Endothelial cell (in vitro differentiated cells): ENCODE data around the gene TRAPPC12. TPM values are rescaled to one million over a fixed set of nuclear protein-coding genes. Genes with fewer than 3 reads are reported as not detected.
A peak's percentile ranks its signal among the peaks of the same experiment; 100 is the strongest.
"Not testable (repeated sequence)": the region's sequence is repeated elsewhere in the genome, so short reads cannot be mapped to it uniquely, and the experiment has no call there.

ENCODE experiments used
- DNase-seq: peaks from one replicate; pipeline ENCODE4 v3.0.0; 2021; ENCODE audit warnings: low spot score
- H3K27ac Mint-ChIP-seq: one replicate; pipeline ENCODE4 v1.8.0; 2021; ENCODE audit warnings: mixed read lengths, inconsistent platforms; ENCODE audit not compliant: unreplicated experiment
- H3K27me3 Mint-ChIP-seq: one replicate; pipeline ENCODE4 v1.8.0; 2021; ENCODE audit warnings: mild to moderate bottlenecking, moderate library complexity, mixed read lengths, inconsistent platforms; ENCODE audit not compliant: unreplicated experiment
- H3K36me3 Mint-ChIP-seq: one replicate; pipeline ENCODE4 v1.8.0; 2021; ENCODE audit warnings: mild to moderate bottlenecking, low read depth, mixed read lengths, inconsistent platforms; ENCODE audit not compliant: unreplicated experiment
- H3K4me1 Mint-ChIP-seq: one replicate; pipeline ENCODE4 v1.8.0; 2021; ENCODE audit warnings: mild to moderate bottlenecking, mixed read lengths, inconsistent platforms; ENCODE audit not compliant: unreplicated experiment
- H3K4me3 Mint-ChIP-seq: one replicate; pipeline ENCODE4 v1.8.0; 2021; ENCODE audit warnings: mild to moderate bottlenecking, mixed read lengths, inconsistent platforms; ENCODE audit not compliant: unreplicated experiment
- H3K9me3 Mint-ChIP-seq: one replicate; pipeline ENCODE4 v1.8.0; 2021; ENCODE audit warnings: mixed read lengths, inconsistent platforms; ENCODE audit not compliant: unreplicated experiment
- total RNA-seq: library from RNA; stranded (reverse); fragmentation: NEBNext Ultra II Directional; extraction: Animal tissue kit (Norgen Biotek cat#: 25700); gene quantifications from one replicate; pipeline ENCODE4 v1.2.1, GENCODE V29; 2021; ENCODE audit not compliant: unreplicated experiment
- TF ChIP-seq, protein P1 (sequence below): fragments of 200-600 bp; sonication (generic); IDR thresholded peaks from one replicate; pipeline ENCODE4 v1.5.0; 2021; ENCODE audit warnings: antibody characterized with exemption; ENCODE audit not compliant: unreplicated experiment

Gene TRAPPC12
- total RNA-seq, 1 donor from 2014 or later: 105 TPM

DNA sequence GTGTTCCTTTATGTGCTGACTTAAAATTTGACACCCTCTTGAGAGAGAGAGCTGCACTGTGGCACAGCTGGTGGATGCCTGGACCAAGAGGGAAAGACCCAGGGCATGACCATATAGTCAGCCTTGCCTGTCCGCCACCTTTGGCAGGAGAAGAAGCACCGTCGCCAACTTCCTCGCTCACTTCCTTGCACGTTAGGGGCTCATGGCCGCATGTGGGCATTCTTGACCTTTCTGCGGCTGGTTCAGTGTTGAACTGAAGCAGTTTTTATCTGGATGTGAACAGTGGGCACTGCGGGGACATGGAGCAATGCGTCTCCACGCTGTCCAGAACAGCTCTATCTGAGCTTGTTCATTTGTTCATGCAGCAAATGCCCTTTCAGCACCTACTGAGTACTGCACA is 66.9 kb downstream of the TRAPPC12 start:
- TF ChIP-seq, protein P1, sequence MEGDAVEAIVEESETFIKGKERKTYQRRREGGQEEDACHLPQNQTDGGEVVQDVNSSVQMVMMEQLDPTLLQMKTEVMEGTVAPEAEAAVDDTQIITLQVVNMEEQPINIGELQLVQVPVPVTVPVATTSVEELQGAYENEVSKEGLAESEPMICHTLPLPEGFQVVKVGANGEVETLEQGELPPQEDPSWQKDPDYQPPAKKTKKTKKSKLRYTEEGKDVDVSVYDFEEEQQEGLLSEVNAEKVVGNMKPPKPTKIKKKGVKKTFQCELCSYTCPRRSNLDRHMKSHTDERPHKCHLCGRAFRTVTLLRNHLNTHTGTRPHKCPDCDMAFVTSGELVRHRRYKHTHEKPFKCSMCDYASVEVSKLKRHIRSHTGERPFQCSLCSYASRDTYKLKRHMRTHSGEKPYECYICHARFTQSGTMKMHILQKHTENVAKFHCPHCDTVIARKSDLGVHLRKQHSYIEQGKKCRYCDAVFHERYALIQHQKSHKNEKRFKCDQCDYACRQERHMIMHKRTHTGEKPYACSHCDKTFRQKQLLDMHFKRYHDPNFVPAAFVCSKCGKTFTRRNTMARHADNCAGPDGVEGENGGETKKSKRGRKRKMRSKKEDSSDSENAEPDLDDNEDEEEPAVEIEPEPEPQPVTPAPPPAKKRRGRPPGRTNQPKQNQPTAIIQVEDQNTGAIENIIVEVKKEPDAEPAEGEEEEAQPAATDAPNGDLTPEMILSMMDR: no peak
- H3K27me3 Mint-ChIP-seq: peaks cover 7% of the 10 kb centered on the region
- H3K4me3 Mint-ChIP-seq: no peak overlapping the region
- peaks cover 53% of the 10 kb centered on the region for H3K4me1 Mint-ChIP-seq
- H3K9me3 Mint-ChIP-seq: no peaks in the 10 kb centered on the region
- H3K27ac Mint-ChIP-seq: no peak overlapping the region
- peaks cover 34% of the 10 kb centered on the region for H3K36me3 Mint-ChIP-seq
- no peak for DNase-seq

DNA sequence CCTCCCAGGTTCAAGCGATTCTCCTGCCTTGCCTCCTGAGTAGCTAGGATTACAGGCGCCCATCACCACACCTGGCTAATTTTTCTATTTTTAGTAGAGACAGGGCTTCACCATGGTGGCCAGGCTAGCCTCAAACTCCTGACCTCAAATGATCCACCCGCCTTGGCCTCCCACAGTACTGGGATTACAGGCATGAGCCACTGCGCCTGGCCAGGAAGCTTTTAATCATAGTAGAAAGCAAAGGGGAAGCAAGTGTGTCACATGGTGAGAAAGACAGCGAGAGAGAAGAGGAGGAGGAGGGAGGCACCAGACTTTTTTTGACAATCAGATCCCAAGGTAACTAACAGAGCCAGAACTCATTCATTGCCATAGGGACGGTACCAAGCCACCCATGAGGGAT is 67.7 kb downstream of the TRAPPC12 start:
- not testable (repeated sequence) for DNase-seq, H3K27me3 Mint-ChIP-seq, H3K9me3 Mint-ChIP-seq
- Mint-ChIP-seq H3K36me3 (peaks cover 34% of the 10 kb centered on the region), H3K4me1 (peaks cover 53% of the 10 kb centered on the region), H3K27ac (peak overlapping the region; percentile 93), H3K4me3 (peak overlapping the region; percentile 62)

DNA sequence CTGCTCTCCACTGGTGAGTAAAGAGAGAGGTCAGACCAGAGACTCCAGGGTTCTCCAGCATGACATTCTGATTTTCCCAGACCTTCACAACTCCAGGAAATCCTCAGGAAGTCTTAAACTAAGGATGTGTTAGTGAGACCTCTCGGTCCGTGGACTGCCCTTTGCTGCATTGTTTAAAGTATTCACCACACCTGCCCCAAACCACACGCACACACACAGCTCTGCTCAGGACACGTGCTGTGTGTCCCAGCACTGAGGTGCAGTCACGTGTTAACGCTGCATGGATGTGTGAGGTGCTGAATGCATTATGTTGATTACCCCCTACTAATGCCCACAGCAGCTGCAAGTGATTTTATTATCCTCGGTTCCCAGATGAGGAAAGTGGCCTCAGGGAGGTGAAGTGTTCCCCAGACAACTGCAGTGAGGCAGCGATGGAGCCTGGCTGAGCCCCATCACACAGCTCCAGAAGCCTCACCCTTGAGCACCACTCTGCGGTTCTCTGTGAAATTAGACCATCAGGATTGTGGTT is 68.4 kb downstream of the TRAPPC12 start:
- TF ChIP-seq, protein P1: no peak
- Mint-ChIP-seq H3K27me3 (peaks cover 5% of the 10 kb centered on the region), H3K4me1 (peaks cover 58% of the 10 kb centered on the region), H3K4me3 (no peak overlapping the region), H3K27ac (peak overlapping the region; percentile 93), H3K9me3 (no peaks in the 10 kb centered on the region), H3K36me3 (peaks cover 32% of the 10 kb centered on the region)
- DNase-seq: peak; percentile 17

DNA sequence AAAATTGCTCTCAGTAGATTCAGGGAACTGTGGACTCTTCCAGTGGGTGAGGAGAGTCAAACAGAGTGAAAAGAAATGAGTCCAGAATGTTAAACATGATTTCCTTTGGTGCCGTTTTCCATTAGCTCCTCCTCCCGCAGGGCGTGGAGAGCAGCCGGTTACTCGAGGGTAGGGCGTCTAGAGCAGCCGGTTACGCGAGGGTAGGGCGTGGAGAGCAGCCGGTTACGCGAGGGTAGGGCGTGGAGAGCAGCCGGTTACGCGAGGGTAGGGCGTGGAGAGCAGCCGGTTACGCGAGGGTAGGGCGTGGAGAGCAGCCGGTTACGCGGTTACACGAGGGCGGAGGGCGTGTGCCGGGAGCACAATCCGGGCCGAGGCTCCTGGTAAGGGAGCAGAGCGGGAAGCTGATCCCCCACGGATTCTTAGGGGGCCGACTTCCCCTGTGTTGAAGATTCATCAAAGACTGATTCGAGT is 69.0 kb downstream of the TRAPPC12 start:
- Mint-ChIP-seq H3K36me3 (peaks cover 33% of the 10 kb centered on the region), H3K4me1 (peaks cover 64% of the 10 kb centered on the region), H3K27ac (peak overlapping the region; percentile 84)
- not testable (repeated sequence) for H3K4me3 Mint-ChIP-seq, H3K27me3 Mint-ChIP-seq, DNase-seq, H3K9me3 Mint-ChIP-seq

DNA sequence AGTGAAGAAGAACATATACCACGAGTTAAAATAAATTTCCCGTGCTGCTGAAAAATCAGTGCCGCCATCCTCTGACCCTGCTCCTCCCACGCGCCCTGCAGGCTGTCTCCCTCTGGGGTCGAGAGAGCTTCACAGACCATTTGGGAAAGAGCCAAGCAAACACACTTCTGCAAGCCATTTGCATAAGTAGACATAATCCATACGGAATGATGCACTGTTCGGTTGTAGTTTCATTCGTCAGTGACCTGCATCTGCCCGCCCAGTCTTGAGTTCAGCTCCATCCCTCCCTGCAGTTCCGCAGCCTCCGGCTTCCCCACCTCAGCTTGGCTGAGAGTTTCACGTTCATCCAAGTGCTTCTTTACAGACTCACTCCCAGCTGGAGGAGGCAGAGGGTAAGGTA is 69.6 kb downstream of the TRAPPC12 start:
- no peak for DNase-seq
- Mint-ChIP-seq H3K4me3 (peak overlapping the region; percentile 73), H3K27me3 (peaks cover 5% of the 10 kb centered on the region), H3K36me3 (peaks cover 32% of the 10 kb centered on the region), H3K9me3 (no peaks in the 10 kb centered on the region), H3K4me1 (peaks cover 64% of the 10 kb centered on the region), H3K27ac (no peak overlapping the region)
- TF ChIP-seq, protein P1: no peak

DNA sequence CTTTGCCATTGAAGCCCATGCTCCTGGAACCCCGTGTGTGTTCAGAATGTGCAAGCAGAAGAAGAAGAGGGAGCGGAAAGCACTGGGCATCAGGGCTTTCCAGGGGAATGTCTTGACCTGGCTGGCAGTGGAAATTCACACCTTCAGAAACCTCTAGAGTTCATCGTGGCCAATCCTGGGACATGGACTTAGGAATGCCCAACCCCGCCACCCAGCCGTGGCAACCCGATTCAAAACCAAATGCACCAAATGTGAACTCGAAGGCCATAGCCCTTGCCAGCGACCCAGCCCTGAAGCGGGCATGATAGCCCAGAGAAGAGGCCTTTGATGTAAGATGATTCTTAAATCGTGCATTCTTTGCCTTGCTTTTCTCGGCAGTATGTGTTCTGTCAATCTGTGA is 70.4 kb downstream of the TRAPPC12 start:
- H3K4me1 Mint-ChIP-seq: peaks cover 59% of the 10 kb centered on the region
- no peak overlapping the region for H3K27ac Mint-ChIP-seq
- TF ChIP-seq, protein P1: no peak
- H3K4me3 Mint-ChIP-seq: no peak overlapping the region
- peaks cover 5% of the 10 kb centered on the region for H3K27me3 Mint-ChIP-seq
- peaks cover 28% of the 10 kb centered on the region for H3K36me3 Mint-ChIP-seq
- DNase-seq: no peak
- H3K9me3 Mint-ChIP-seq: no peaks in the 10 kb centered on the region
